Keratinocyte (primary cell): ENCODE results near the gene MAIP1. TPM values are rescaled to one million over a fixed set of nuclear protein-coding genes. Genes with fewer than 3 reads are reported as not detected.

Experiments
- DNase-seq: peaks from one replicate; pipeline ENCODE4 v3.0.0-alpha.2; 2011; ENCODE audit warnings: low read depth, missing footprints, low spot score
- FAIRE-seq: peaks from 2 replicates; lab custom pipeline; 2011; peaks lifted over from hg19 to GRCh38; lab: Jason Lieb, UNC
- H2AFZ ChIP-seq: 2 replicates; pipeline ENCODE4 v1.6.0; 2012; ENCODE audit warnings: low read length, control low read depth, inconsistent platforms; ENCODE audit not compliant: control insufficient read depth
- H3K27ac ChIP-seq: 2 replicates; pipeline ENCODE4 v1.5.1; 2011; ENCODE audit warnings: low read length; ENCODE audit not compliant: control insufficient read depth, insufficient read depth
- H3K27me3 ChIP-seq: 3 replicates; pipeline ENCODE4 v1.6.0; 2011; ENCODE audit warnings: low read length; ENCODE audit not compliant: control insufficient read depth, insufficient read depth; ENCODE audit errors: extremely low read depth
- H3K36me3 ChIP-seq, 2 experiments: 2 replicates in 1 of 2; 3 replicates in 1 of 2; pipeline ENCODE4 v1.5.1; 2011; ENCODE audit warnings: low read length in 2 of 2, mild to moderate bottlenecking in 1 of 2; ENCODE audit not compliant: control insufficient read depth in 2 of 2, insufficient read depth in 2 of 2; ENCODE audit errors: extremely low read depth in 1 of 2
- H3K4me1 ChIP-seq: 3 replicates; pipeline ENCODE4 v1.5.1; 2011; ENCODE audit warnings: low read length; ENCODE audit not compliant: control insufficient read depth, insufficient read depth; ENCODE audit errors: extremely low read depth
- H3K4me2 ChIP-seq: 3 replicates; pipeline ENCODE4 v1.6.0; 2011; ENCODE audit warnings: low read depth, low read length; ENCODE audit not compliant: control insufficient read depth, insufficient read depth; ENCODE audit errors: extremely low read depth
- H3K4me3 ChIP-seq, 3 experiments: fragments of 200-600 bp in 1 of 3; sonication (generic) in 1 of 3; 2 replicates in 2 of 3; 3 replicates in 1 of 3; pipeline ENCODE4 v1.5.1; 2011 to 2016; ENCODE audit warnings: low read length in 3 of 3, mild to moderate bottlenecking in 3 of 3, control low read depth in 2 of 3, inconsistent platforms in 1 of 3, low read depth in 1 of 3, mixed read lengths in 1 of 3, mixed run types in 1 of 3, moderate library complexity in 1 of 3; ENCODE audit not compliant: control insufficient read depth in 2 of 3, insufficient read depth in 2 of 3; ENCODE audit errors: extremely low read depth in 1 of 3
- H3K79me2 ChIP-seq: 2 replicates; pipeline ENCODE4 v1.6.0; 2012; ENCODE audit warnings: low read length; ENCODE audit not compliant: control insufficient read depth, insufficient read depth
- H3K9ac ChIP-seq: 3 replicates; pipeline ENCODE4 v1.6.0; 2011; ENCODE audit warnings: low read length; ENCODE audit not compliant: control insufficient read depth, insufficient read depth; ENCODE audit errors: extremely low read depth
- H3K9me1 ChIP-seq: 3 replicates; pipeline ENCODE4 v1.6.0; 2011; ENCODE audit warnings: low read length; ENCODE audit not compliant: control insufficient read depth, insufficient read depth; ENCODE audit errors: extremely low read depth
- H3K9me3 ChIP-seq: 2 replicates; pipeline ENCODE4 v1.5.1; 2012; ENCODE audit warnings: low read depth, low read length; ENCODE audit not compliant: control insufficient read depth
- H4K20me1 ChIP-seq: 3 replicates; pipeline ENCODE4 v1.6.0; 2011; ENCODE audit warnings: low read length; ENCODE audit not compliant: control insufficient read depth, insufficient read depth; ENCODE audit errors: extremely low read depth
- EZH2 ChIP-seq: IDR thresholded peaks from one replicate; pipeline ENCODE4 v1.6.1; 2012; ENCODE audit warnings: inconsistent platforms, mild to moderate bottlenecking, low read length, moderate library complexity
- dilution Hi-C: fragments of 300-500 bp; cut with MboI; formaldehyde crosslinking; loops from one replicate; pipeline ENCODE4 v1.7.0; 2020; ENCODE audit warnings: low sequenced_read_pairs; ENCODE audit not compliant: extremely low pct_ligation_motif_present
- polyA plus RNA-seq, 5 experiments: library from polyadenylated mRNA; depleted of rRNA in 3 of 5; stranded (reverse) in 3 of 5; stranded (forward) in 1 of 5; unstranded in 1 of 5; fragments of >200 nt; gene quantifications; 1 replicate in 1 of 5; 2 replicates in 3 of 5; 3 replicates in 1 of 5; pipeline versions ENCODE4 v1.2.1 to v1.2.3, GENCODE V29; 2011 to 2012; ENCODE audit warnings: missing spikeins in 2 of 5, low read depth in 1 of 5, low replicate concordance in 1 of 5
- TF ChIP-seq, protein P1 (sequence below), 3 experiments: IDR thresholded peaks in 1 of 3; conservative IDR thresholded peaks in 1 of 3; optimal IDR thresholded peaks in 1 of 3; 2 replicates in 2 of 3; 3 replicates in 1 of 3; pipeline versions ENCODE3 to v1.5.1; 2011; ENCODE audit warnings: low read length in 3 of 3, mild to moderate bottlenecking in 3 of 3, moderate library complexity in 2 of 3, control low read depth in 1 of 3, inconsistent platforms in 1 of 3; ENCODE audit not compliant: insufficient read depth in 2 of 3; ENCODE audit errors: extremely low read depth in 1 of 3

Gene MAIP1
- polyA plus RNA-seq, 1 donor (not counting 4 experiments of a cell fraction or from before 2014, with no cell fraction given) = 17.4 TPM

DNA sequence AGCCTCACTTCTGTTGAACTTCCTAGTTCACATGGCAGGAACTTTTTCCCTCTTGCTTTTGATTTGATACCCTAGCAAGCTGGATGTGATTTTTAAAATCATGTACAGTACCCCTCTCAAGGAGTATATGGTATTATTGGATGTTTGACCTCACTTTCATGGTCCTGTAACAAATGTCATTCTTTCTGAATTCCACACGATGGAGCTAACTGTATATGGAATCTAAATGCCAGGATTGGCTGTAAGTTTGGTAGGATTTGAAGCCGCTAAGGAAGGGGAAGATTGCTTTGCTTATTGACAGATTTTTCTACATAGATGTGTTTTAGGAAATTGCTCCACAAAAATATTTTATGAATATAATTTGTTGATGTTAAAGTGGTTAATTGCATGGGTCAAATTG, 18.3 kb downstream of the MAIP1 start:
- no peak overlapping the region for H2AFZ ChIP-seq
- DNase-seq (no peak), FAIRE-seq (peak; percentile 83)
- no peak overlapping the region for H3K4me2 ChIP-seq
- H4K20me1 ChIP-seq = no peaks in the 10 kb centered on the region
- H3K9ac ChIP-seq = no peak overlapping the region
- H3K9me1 ChIP-seq = no peaks in the 10 kb centered on the region
- no peaks in the 10 kb centered on the region for H3K9me3 ChIP-seq
- no peak overlapping the region for H3K27ac ChIP-seq
- no peaks in the 10 kb centered on the region for H3K79me2 ChIP-seq
- H3K36me3 ChIP-seq = peaks cover 2 to 3% of the 10 kb centered on the region in 2 experiments
- TF ChIP-seq, protein P1, sequence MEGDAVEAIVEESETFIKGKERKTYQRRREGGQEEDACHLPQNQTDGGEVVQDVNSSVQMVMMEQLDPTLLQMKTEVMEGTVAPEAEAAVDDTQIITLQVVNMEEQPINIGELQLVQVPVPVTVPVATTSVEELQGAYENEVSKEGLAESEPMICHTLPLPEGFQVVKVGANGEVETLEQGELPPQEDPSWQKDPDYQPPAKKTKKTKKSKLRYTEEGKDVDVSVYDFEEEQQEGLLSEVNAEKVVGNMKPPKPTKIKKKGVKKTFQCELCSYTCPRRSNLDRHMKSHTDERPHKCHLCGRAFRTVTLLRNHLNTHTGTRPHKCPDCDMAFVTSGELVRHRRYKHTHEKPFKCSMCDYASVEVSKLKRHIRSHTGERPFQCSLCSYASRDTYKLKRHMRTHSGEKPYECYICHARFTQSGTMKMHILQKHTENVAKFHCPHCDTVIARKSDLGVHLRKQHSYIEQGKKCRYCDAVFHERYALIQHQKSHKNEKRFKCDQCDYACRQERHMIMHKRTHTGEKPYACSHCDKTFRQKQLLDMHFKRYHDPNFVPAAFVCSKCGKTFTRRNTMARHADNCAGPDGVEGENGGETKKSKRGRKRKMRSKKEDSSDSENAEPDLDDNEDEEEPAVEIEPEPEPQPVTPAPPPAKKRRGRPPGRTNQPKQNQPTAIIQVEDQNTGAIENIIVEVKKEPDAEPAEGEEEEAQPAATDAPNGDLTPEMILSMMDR (optimal IDR thresholded peaks at IDR 0.05 in 1 of 3, IDR thresholded peaks at IDR 0.05 in 1 of 3, conservative IDR thresholded peaks at IDR 0.05 in 1 of 3; ENCODE audit: extremely low read depth in 1 of 3, insufficient read depth in 2 of 3, low read length in 3 of 3) = peak in 2 of 3 experiments; percentile 18 to 52
- TF ChIP-seq EZH2 = no peak
- H3K4me3 ChIP-seq = no peak overlapping the region
- peaks cover 14% of the 10 kb centered on the region for H3K4me1 ChIP-seq
- dilution Hi-C loops = no loop called here
- no peaks in the 10 kb centered on the region for H3K27me3 ChIP-seq

DNA sequence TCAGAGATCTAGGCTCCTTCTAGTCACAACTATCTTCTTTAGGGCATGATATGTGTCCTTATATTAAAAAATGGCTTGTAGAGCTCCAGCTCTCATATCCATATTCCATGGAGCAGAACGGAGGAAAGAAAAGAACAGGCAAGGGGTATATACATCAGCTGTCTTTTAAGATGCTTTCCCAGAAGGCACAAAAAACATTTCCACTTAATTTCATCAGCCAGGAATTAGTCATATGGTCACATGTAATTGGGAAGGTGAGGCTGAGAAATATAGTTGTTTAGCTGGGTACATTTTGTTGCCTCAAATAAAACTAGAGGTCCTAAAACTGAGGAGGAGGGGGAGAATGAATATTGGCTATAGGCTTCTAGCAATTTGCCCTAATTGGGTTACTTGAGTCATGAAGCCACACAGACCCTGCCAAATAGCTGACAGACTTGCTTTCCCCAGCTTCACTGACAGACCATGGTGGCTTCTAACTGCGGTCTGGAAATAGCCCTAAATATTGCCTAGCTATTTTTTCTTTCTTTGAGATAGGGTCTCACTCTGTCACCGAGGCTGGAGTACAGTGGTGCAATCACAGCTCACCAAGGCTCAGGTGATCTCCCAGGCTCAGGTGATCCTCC, 20.0 kb downstream of the MAIP1 start:
- Histone ChIP-seq H3K27ac (peak overlapping the region; percentile 65), H3K4me2 (no peak overlapping the region), H3K9me3 (no peaks in the 10 kb centered on the region), H4K20me1 (no peaks in the 10 kb centered on the region), H2AFZ (no peak overlapping the region), H3K4me3 (no peak overlapping the region), H3K36me3 (peaks cover 0 to 3% of the 10 kb centered on the region in 2 experiments), H3K9me1 (no peaks in the 10 kb centered on the region), H3K79me2 (no peaks in the 10 kb centered on the region), H3K9ac (no peak overlapping the region), H3K27me3 (no peaks in the 10 kb centered on the region), H3K4me1 (peaks cover 18% of the 10 kb centered on the region)
- dilution Hi-C loops = no loop called here
- DNase-seq = no peak
- FAIRE-seq = no peak
- no peak for TF ChIP-seq EZH2
- TF ChIP-seq, protein P1 (optimal IDR thresholded peaks at IDR 0.05 in 1 of 3, IDR thresholded peaks at IDR 0.05 in 1 of 3, conservative IDR thresholded peaks at IDR 0.05 in 1 of 3; ENCODE audit: extremely low read depth in 1 of 3, insufficient read depth in 2 of 3, low read length in 3 of 3) = no peak
